Measurements from ENCODE around the gene MMP10. TPM values are rescaled to one million over a fixed set of nuclear protein-coding genes. Genes with fewer than 3 reads are reported as not detected.

Gene MMP10
- total and polyA plus RNA-seq, 2 donors (not counting 1 experiment from before 2014, with no cell fraction given): 0.17 to 0.66 TPM

- Histone ChIP-seq H2AFZ (ENCODE audit: low read length) (no peak overlapping the region), H3K4me2 (ENCODE audit: extremely low read depth, insufficient read depth, low read length) (no peak overlapping the region), H3K36me3 (ENCODE audit: control insufficient read depth, insufficient read depth, low read length) (no peaks in the 10 kb centered on the region), H3K27ac (ENCODE audit: insufficient read depth, low read length) (no peak overlapping the region), H3K79me2 (ENCODE audit: control insufficient read depth, insufficient read depth, low read length) (no peaks in the 10 kb centered on the region), H3K9me3 (ENCODE audit: control insufficient read depth, insufficient read depth, low read depth, low read length) (no peaks in the 10 kb centered on the region), H3K9ac (ENCODE audit: insufficient read depth, low read length) (no peak overlapping the region), H4K20me1 (ENCODE audit: control insufficient read depth, extremely low read depth, insufficient read depth, low read length) (no peaks in the 10 kb centered on the region), H3K27me3 (ENCODE audit: control insufficient read depth, insufficient read depth, low read length) (no peaks in the 10 kb centered on the region), H3K4me1 (ENCODE audit: control insufficient read depth, extremely low read depth, insufficient read depth, low read length) (peaks cover 3% of the 10 kb centered on the region), H3K4me3 (replicated peaks in 1 of 4; ENCODE audit: control extremely low read depth in 1 of 4, insufficient read depth in 1 of 4, low read depth in 3 of 4, low read length in 4 of 4) (no peak overlapping the region)
- peak in 1 of 2 donors; percentile 86 for DNase-seq (ENCODE audit: low read depth in 2 of 2)
- TF ChIP-seq EZH2 (IDR thresholded peaks at IDR 0.05; ENCODE audit: low read length, missing control alignments) (no peak), CTCF (conservative IDR thresholded peaks at IDR 0.05 in 1 of 2, IDR thresholded peaks at IDR 0.05 in 1 of 2; ENCODE audit: low read depth in 1 of 2, low read length in 2 of 2) (no peak)
These were observed 25.9 kb upstream of the MMP10 start for GRCh38 chr11:102806296-102806695.

- H3K36me3 ChIP-seq (ENCODE audit: control insufficient read depth, insufficient read depth, low read length): no peaks in the 10 kb centered on the region
- no peak overlapping the region for H3K4me3 ChIP-seq (replicated peaks in 1 of 4; ENCODE audit: control extremely low read depth in 1 of 4, insufficient read depth in 1 of 4, low read depth in 3 of 4, low read length in 4 of 4)
- peak; percentile 91 to 92 for DNase-seq (ENCODE audit: low read depth in 2 of 2)
- H4K20me1 ChIP-seq (ENCODE audit: control insufficient read depth, extremely low read depth, insufficient read depth, low read length): no peaks in the 10 kb centered on the region
- no peak overlapping the region for H2AFZ ChIP-seq (ENCODE audit: low read length)
- H3K27me3 ChIP-seq (ENCODE audit: control insufficient read depth, insufficient read depth, low read length): no peaks in the 10 kb centered on the region
- no peaks in the 10 kb centered on the region for H3K79me2 ChIP-seq (ENCODE audit: control insufficient read depth, insufficient read depth, low read length)
- H3K9ac ChIP-seq (ENCODE audit: insufficient read depth, low read length): no peak overlapping the region
- H3K4me2 ChIP-seq (ENCODE audit: extremely low read depth, insufficient read depth, low read length): no peak overlapping the region
- TF ChIP-seq EZH2 (IDR thresholded peaks at IDR 0.05; ENCODE audit: low read length, missing control alignments) (no peak), CTCF (conservative IDR thresholded peaks at IDR 0.05 in 1 of 2, IDR thresholded peaks at IDR 0.05 in 1 of 2; ENCODE audit: low read depth in 1 of 2, low read length in 2 of 2) (no peak)
- peaks cover 7% of the 10 kb centered on the region for H3K4me1 ChIP-seq (ENCODE audit: control insufficient read depth, extremely low read depth, insufficient read depth, low read length)
- H3K9me3 ChIP-seq (ENCODE audit: control insufficient read depth, insufficient read depth, low read depth, low read length): no peaks in the 10 kb centered on the region
- H3K27ac ChIP-seq (ENCODE audit: insufficient read depth, low read length): peak overlapping the region; percentile 11
These were observed 21.9 kb upstream of the MMP10 start for GRCh38 chr11:102802341-102802740.

- Histone ChIP-seq H3K9ac (ENCODE audit: insufficient read depth, low read length) (no peak overlapping the region), H3K36me3 (ENCODE audit: control insufficient read depth, insufficient read depth, low read length) (no peaks in the 10 kb centered on the region), H4K20me1 (ENCODE audit: control insufficient read depth, extremely low read depth, insufficient read depth, low read length) (no peaks in the 10 kb centered on the region), H2AFZ (ENCODE audit: low read length) (no peak overlapping the region), H3K79me2 (ENCODE audit: control insufficient read depth, insufficient read depth, low read length) (no peaks in the 10 kb centered on the region), H3K27ac (ENCODE audit: insufficient read depth, low read length) (no peak overlapping the region), H3K4me1 (ENCODE audit: control insufficient read depth, extremely low read depth, insufficient read depth, low read length) (peaks cover 7% of the 10 kb centered on the region), H3K9me3 (ENCODE audit: control insufficient read depth, insufficient read depth, low read depth, low read length) (no peaks in the 10 kb centered on the region), H3K4me2 (ENCODE audit: extremely low read depth, insufficient read depth, low read length) (no peak overlapping the region), H3K27me3 (ENCODE audit: control insufficient read depth, insufficient read depth, low read length) (no peaks in the 10 kb centered on the region), H3K4me3 (replicated peaks in 1 of 4; ENCODE audit: control extremely low read depth in 1 of 4, insufficient read depth in 1 of 4, low read depth in 3 of 4, low read length in 4 of 4) (no peak overlapping the region)
- no peak for DNase-seq (ENCODE audit: low read depth in 2 of 2)
- TF ChIP-seq CTCF (conservative IDR thresholded peaks at IDR 0.05 in 1 of 2, IDR thresholded peaks at IDR 0.05 in 1 of 2; ENCODE audit: low read depth in 1 of 2, low read length in 2 of 2) (no peak), EZH2 (IDR thresholded peaks at IDR 0.05; ENCODE audit: low read length, missing control alignments) (no peak)
These were observed 20.3 kb upstream of the MMP10 start for GRCh38 chr11:102800767-102801166.

Measured in fibroblast of lung (primary cell).